ENCODE results near the gene XRCC1. TPM values are rescaled to one million over a fixed set of nuclear protein-coding genes. Genes with fewer than 3 reads are reported as not detected.

XRCC1 gene
- total RNA-seq, 6 experiments from 2014 or later, result 16.2 to 29.8 (median 27.1) TPM

GRCh38 chr19:43511324-43511723 lies 64.0 kb downstream of the XRCC1 start:
- no peak for TF ChIP-seq CTCF (IDR thresholded peaks at IDR 0.05)
- peaks cover 25% of the 10 kb centered on the region for H3K36me3 Mint-ChIP-seq (ENCODE audit: low read depth)
- no peak overlapping the region for H3K4me3 Mint-ChIP-seq
- H3K9me3 Mint-ChIP-seq, result no peaks in the 10 kb centered on the region
- peaks cover 3% of the 10 kb centered on the region; the same call in 1 of the 2 replicates for H3K27me3 Mint-ChIP-seq (ENCODE audit: insufficient read depth)
- no peaks in the 10 kb centered on the region for H3K4me1 Mint-ChIP-seq (ENCODE audit: low read depth)
- no peak for DNase-seq
- no peak overlapping the region for H3K27ac Mint-ChIP-seq

- Mint-ChIP-seq H3K27ac (no peak overlapping the region), H3K4me3 (no peak overlapping the region), H3K27me3 (ENCODE audit: insufficient read depth) (peaks cover 3% of the 10 kb centered on the region; the same call in 1 of the 2 replicates), H3K9me3 (no peaks in the 10 kb centered on the region), H3K36me3 (ENCODE audit: low read depth) (peaks cover 32% of the 10 kb centered on the region), H3K4me1 (ENCODE audit: low read depth) (0 out of 2 replicates have a peak, but pooled peaks cover 5% of the 10 kb centered on the region)
- TF ChIP-seq CTCF (IDR thresholded peaks at IDR 0.05), result no peak
- DNase-seq, result no peak
Measured at GRCh38 chr19:43510713-43511112, 64.6 kb downstream of the XRCC1 start.

- H3K27me3 Mint-ChIP-seq (ENCODE audit: insufficient read depth), result peaks cover 4% of the 10 kb centered on the region
- H3K9me3 Mint-ChIP-seq, result no peaks in the 10 kb centered on the region
- TF ChIP-seq CTCF (IDR thresholded peaks at IDR 0.05), result no peak
- DNase-seq, result no peak
- H3K36me3 Mint-ChIP-seq (ENCODE audit: low read depth), result peaks cover 41% of the 10 kb centered on the region
- H3K4me1 Mint-ChIP-seq (ENCODE audit: low read depth), result peaks cover 26% of the 10 kb centered on the region
- H3K4me3 Mint-ChIP-seq, result no peak overlapping the region
- H3K27ac Mint-ChIP-seq, result no peak overlapping the region
Measured at GRCh38 chr19:43507880-43508279, 67.4 kb downstream of the XRCC1 start.

GRCh38 chr19:43506629-43507028 lies 68.7 kb downstream of the XRCC1 start:
- Mint-ChIP-seq H3K9me3 (no peaks in the 10 kb centered on the region), H3K4me1 (ENCODE audit: low read depth) (peaks cover 30% of the 10 kb centered on the region), H3K36me3 (ENCODE audit: low read depth) (peaks cover 38% of the 10 kb centered on the region), H3K4me3 (no peak overlapping the region), H3K27ac (no peak overlapping the region), H3K27me3 (ENCODE audit: insufficient read depth) (peaks cover 1% of the 10 kb centered on the region; the same call in 1 of the 2 replicates)
- TF ChIP-seq CTCF (IDR thresholded peaks at IDR 0.05), result no peak
- no peak for DNase-seq

- no peak overlapping the region for H3K27ac Mint-ChIP-seq
Measured at GRCh38 chr19:43505941-43506340, 69.4 kb downstream of the XRCC1 start.

More at GRCh38 chr19:43505941-43506340, 69.4 kb downstream of the XRCC1 start:
- peaks cover 31% of the 10 kb centered on the region for H3K36me3 Mint-ChIP-seq (ENCODE audit: low read depth)
- peaks cover 1% of the 10 kb centered on the region; the same call in 1 of the 2 replicates for H3K27me3 Mint-ChIP-seq (ENCODE audit: insufficient read depth)
- no peak for TF ChIP-seq CTCF (IDR thresholded peaks at IDR 0.05)
- peaks cover 30% of the 10 kb centered on the region for H3K4me1 Mint-ChIP-seq (ENCODE audit: low read depth)
- DNase-seq, result no peak
- no peaks in the 10 kb centered on the region for H3K9me3 Mint-ChIP-seq
- no peak overlapping the region for H3K4me3 Mint-ChIP-seq
